NCI-H2196 (cell line): Measurements from ENCODE around the gene CBX3.
"Not testable (repeated sequence)": the region's sequence is repeated elsewhere in the genome, so short reads cannot be mapped to it uniquely, and the experiment has no call there.

Experiments
- DNase-seq: peaks from one replicate; lab custom pipeline; 2025; ENCODE audit not compliant: unreplicated experiment; lab: John Stamatoyannopoulos, UW

Gene CBX3

GRCh38 chr7:26200444-26201246 lies 900 bp upstream of the CBX3 start, which contains the start of gene HNRNPA2B1:
TSS of gene HNRNPA2B1 (minus strand) at chr7:26200746. CDS start at chr7:26200577, 169 bp downstream.
- peak; percentile 99 for DNase-seq

DNA sequence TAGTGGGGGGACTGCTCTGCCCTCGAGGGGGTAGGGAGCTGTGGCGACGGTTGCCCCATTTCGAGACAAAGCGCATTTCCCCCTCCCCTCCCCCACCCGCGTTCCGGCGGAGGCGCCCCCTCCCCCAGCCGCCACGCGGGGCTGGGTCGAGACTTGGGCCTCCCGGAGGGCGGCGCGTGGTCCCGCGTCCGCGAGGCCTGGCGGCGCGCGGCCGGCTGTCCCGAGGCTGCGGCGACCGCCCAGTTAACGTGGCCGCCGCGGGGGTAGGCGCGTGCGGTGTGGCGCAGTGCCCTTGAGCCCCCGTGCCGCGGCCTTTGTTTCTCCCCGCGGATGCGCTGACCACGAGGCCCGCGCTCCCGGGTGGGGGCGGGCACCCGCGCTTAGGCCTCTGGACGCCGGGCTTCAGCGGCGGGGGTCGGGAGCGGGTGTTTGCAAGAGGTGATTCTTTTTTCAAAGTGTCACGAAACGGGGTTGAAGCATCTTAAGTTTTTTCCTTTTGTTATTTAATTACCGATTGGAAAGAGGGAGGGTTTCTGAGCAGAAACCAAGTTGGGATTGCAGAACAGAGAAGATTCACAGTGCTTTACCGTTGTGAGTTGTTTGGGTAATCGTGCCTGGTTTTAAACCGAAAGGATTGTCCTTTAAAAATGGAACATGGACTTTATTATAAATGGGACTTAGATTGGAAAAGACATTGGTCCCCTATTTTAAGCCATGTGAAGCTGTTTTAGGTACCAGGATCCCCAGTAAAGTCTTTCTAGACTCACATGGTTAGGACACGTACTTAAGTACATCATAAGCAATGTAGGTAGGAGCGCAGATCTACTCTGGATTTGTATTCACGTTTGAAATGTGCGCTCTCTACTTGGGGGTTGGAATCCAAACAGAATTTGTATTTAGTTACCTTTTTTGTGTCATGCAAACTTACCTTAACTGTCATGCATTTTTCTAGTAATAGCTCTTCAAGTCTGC lies 760 bp downstream of the CBX3 start:
- DNase-seq = peak; percentile 29

GRCh38 chr7:26203016-26203415 lies 1.5 kb downstream of the CBX3 start:
- no peak for DNase-seq

- no peak for DNase-seq
These were observed 6.5 kb downstream of the CBX3 start for GRCh38 chr7:26208040-26208439.

GRCh38 chr7:26212921-26213718 lies 11.6 kb downstream of the CBX3 start:
- no peak for DNase-seq

DNA sequence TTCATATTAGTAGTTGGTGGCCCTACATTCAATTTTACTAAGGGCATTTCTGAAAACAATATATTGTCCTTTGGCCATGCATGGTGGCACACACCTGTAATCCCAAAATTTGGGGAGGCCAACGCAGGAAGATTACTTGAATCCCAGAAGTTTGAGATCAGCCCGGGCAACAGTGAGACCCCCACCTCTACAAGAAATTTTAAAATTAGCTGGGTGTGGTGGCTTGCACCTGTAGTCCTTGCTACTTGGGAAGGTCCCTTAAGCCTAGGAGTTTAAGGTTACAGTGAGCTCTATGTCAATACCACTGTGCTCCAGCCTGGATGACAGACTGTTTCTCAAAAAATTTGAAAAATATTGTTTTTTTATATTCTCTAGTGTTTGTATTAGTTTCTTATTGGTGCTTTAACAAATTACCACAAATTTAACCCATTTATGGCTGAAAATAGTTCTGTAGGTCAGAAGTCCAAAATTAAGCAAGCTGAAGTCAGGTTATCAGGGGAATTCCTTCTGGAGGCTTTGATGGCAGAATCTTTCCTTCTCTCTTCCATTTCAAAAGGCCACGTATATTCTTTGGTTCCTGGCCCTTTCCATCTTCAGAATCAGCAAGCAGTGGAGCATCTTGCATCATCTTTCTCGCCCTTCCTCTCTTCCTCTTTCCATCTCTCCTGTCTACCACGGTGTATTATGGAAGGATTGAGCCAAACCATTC lies 12.4 kb downstream of the CBX3 start:
- no peak for DNase-seq

DNA sequence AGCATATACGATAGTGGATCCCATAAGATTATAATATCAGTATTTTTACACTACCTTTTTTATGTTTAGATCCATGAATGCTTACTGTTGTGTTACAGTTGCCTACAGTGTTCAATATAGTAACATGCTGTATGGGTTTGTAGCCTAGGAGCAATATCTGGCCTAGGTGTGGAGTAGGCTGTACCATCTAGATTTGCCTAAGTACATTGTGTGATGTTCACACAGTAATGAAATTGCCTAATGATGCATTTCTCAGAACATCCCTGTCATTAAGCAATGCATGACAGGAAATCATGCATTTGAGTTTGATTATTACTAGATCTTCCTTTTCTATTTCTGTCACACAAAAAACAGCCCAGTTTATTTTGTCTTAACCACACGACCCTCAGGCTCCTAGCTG lies 14.5 kb downstream of the CBX3 start:
- no peak for DNase-seq

DNA sequence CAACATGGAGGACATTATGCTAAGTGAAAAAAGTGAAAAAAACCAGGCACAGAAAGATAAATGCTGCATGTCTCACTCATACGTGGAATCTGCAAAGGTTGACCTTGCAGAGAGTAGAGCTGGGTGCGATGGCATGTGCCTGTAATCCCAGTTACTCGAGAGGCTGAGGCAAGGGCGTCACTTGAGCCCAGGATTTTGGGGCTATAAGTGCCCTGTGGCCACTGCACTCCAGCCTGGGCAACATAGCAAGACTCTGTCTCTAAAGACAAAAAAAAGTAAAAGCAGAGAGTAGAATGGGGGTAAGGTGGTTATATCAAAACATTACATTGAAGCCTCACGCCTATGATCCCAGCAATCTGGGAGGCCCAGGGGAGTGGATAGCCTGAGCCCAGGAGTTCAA lies 22.8 kb downstream of the CBX3 start:
- DNase-seq = no peak

DNA sequence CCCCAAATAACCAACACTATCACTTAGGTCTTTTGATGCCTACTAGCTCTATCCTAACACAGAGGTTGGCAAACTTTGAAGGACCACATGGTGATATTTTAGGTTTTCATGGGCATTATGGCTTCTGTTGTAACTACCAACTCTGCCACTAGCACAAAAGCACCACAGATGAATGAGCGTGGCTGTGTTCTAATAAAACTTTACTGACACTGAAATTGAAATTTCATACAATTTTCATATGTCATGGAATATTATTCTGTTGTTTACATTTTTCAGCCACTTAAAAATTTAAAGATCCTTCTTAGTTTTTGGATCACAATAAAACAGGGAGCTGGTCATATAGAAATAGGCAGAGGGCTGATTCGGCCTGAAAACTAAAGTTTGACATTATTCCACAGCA lies 26.4 kb downstream of the CBX3 start:
- no peak for DNase-seq

DNA sequence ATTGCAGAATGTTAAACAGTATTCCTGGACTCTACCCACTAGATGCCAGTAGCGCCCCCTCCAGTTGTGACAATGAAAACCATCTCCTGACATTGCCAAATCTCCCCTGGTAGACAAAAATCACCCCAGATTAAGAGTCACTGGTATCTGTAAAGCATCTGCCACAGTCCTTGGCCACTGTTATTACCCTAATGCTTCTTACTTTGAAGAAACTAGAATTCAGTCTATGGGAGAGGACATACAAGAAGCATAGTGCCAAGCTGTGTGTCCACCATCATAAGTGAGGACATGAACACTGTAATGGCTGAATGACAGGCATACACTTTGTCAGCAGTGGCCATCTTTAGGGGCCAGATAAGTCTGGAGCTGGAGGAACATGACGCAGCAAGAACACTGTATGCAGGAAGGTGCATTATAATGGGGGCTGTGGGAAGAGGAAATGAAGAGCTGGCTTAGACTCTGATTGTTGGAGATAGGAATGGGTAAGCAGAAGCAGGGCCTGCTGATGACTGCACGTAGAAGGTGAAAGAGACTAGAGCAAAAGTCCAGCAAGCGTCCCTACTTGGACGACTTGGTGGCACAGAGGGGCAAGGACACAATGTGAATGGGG lies 32.5 kb downstream of the CBX3 start:
- no peak for DNase-seq

- no peak for DNase-seq
These were observed 35.7 kb downstream of the CBX3 start for GRCh38 chr7:26237035-26237807.

DNA sequence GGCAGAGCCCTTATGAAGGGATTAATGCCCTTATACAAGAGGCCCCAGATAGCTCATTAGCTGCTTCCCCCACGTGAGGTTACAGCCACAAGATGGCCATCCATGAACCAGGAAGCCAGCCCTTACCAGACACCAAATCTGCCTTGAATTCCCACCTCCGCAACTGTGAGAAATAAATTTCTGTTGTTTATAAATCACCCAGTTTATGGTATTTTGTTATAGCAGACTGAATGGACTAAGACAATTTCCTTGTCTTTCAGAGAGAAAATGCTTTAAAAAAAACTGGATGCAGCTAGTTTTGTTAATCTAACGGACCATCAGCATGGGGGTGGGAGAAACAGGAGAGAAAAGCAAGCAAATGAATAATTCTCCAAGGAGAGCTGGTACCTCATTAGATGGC lies 36.5 kb downstream of the CBX3 start:
- no peak for DNase-seq

DNA sequence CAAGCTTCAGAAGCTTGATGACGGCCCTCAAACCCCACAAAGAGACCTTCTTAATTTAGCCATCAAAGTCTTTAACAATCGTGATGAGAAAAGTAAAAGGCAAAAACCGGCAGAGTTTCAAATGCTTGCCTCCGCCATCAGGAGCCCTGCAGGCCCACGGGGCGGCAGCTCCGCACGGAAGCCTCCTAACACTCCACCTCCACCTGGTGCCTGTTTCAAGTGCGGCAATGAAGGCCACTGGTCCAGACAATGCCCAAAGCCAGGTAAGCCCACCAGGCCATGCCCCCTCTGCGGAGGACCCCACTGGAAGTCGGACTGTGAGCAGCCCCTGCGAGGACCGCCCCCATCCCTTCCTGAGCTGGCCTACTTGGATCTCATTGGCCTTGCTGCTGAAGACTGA lies 43.6 kb downstream of the CBX3 start:
- DNase-seq = no peak

DNA sequence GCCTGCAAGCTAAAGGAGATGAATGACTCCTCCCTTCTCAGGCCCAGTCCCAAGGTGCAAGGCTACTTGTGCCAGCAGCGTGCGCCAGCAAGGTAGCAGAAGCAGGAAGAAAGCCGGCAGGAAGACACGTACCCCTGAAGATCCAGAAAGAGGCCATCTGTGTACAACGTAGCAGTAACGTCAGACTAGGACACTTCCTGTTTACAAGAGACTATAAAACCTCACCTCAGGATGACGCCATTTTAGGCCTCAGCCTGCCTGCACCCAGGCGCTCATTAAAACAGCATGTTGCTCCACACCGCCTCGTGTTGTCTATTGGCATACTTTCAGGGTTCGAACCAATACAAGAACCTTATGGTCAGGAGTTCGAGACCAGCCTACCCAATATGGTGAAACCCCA lies 48.7 kb downstream of the CBX3 start:
- DNase-seq = no peak

- not testable (repeated sequence) for DNase-seq
These were observed 60.3 kb downstream of the CBX3 start for GRCh38 chr7:26261866-26262265.
